Vagina (tissue), 2 donors: ENCODE data around the gene SLC18A2.

ENCODE experiments used
- CTCF ChIP-seq, 3 experiments: fragments of 450-650 bp in 2 of 3; fragments of 200-600 bp in 1 of 3; sonication (generic) in 1 of 3; IDR thresholded peaks; one replicate each; pipeline ENCODE4 v1.5.1; 2017 to 2019; ENCODE audit warnings: antibody characterized with exemption in 3 of 3, mild to moderate bottlenecking in 2 of 3, moderate library complexity in 2 of 3
- POLR2A ChIP-seq, 2 donors: fragments of 450-650 bp; IDR thresholded peaks; one replicate each; pipeline ENCODE4 v1.6.1; 2017; ENCODE audit warnings: antibody characterized with exemption in 2 of 2, mild to moderate bottlenecking in 2 of 2, moderate library complexity in 2 of 2

GRCh38 chr10:117318909-117319308 lies 78.0 kb downstream of the SLC18A2 start:
- no peak for TF ChIP-seq POLR2A (IDR thresholded peaks at IDR 0.05)
- no peak for TF ChIP-seq CTCF (IDR thresholded peaks at IDR 0.05)
